Esophagus muscularis mucosa (tissue), 4 donors: ENCODE data around the gene SPESP1. TPM values are rescaled to one million over a fixed set of nuclear protein-coding genes. Genes with fewer than 3 reads are reported as not detected.

Source experiments
- DNase-seq: peaks from one replicate; pipeline ENCODE4 v3.0.0-alpha.2; 2017; ENCODE audit errors: extremely low spot score
- H3K27ac ChIP-seq, 4 donors: fragments of 200-600 bp; sonication (generic); replicated peaks in 1 of 4; 1 replicate in 3 of 4; 2 replicates in 1 of 4; pipeline ENCODE4 v1.5.1; 2016 to 2019; ENCODE audit warnings: mild to moderate bottlenecking in 1 of 4
- H3K27me3 ChIP-seq, 4 donors: fragments of 200-600 bp; sonication (generic); one replicate each; pipeline versions ENCODE4 v1.5.1 to v1.6.0; 2016 to 2019
- H3K36me3 ChIP-seq, 4 donors: fragments of 200-600 bp; sonication (generic); one replicate each; pipeline ENCODE4 v1.5.1; 2016 to 2019
- H3K4me1 ChIP-seq, 4 donors: fragments of 200-600 bp; sonication (generic); one replicate each; pipeline ENCODE4 v1.5.1; 2016 to 2019
- H3K4me3 ChIP-seq, 4 donors: fragments of 200-600 bp; sonication (generic); 1 replicate in 2 of 4; 2 replicates in 2 of 4; pipeline ENCODE4 v1.5.1; 2016 to 2019; ENCODE audit warnings: mild to moderate bottlenecking in 4 of 4, moderate library complexity in 1 of 4
- H3K9me3 ChIP-seq, 4 donors: fragments of 200-600 bp; sonication (generic); 1 replicate in 3 of 4; 2 replicates in 1 of 4; pipeline ENCODE4 v1.5.1; 2016 to 2019
- EP300 ChIP-seq: sonication (generic); formaldehyde crosslinking; IDR thresholded peaks from one replicate; pipeline ENCODE4 v1.6.1; 2017; ENCODE audit warnings: antibody characterized with exemption
- POLR2A ChIP-seq: fragments of 450-650 bp; IDR thresholded peaks from one replicate; pipeline ENCODE4 v1.6.1; 2017; ENCODE audit warnings: antibody characterized with exemption, moderate library complexity, mild to moderate bottlenecking, low read depth
- POLR2AphosphoS5 ChIP-seq, 2 donors: sonication (generic); formaldehyde crosslinking; IDR thresholded peaks; one replicate each; pipeline ENCODE4 v1.6.1; 2017; ENCODE audit warnings: antibody characterized with exemption in 2 of 2
- WGBS: methylation state at CpG from one replicate; pipeline ENCODE4 v1.1.5; 2018; 5-methylcytosine and 5-hydroxymethylcytosine counted together
- intact Hi-C: fragments of 100-400 bp; cut with DNase I; formaldehyde crosslinking; loops from one replicate; pipeline ENCODE4 v1.15.1; 2023
- total RNA-seq, 4 donors: library from RNA; depleted of rRNA; stranded (reverse); fragments of >200 nt; gene quantifications; one replicate each; pipeline versions ENCODE4 v1.1.0 to v1.2.1, GENCODE V29; 2016
- TF ChIP-seq, protein P1 (sequence below), 3 experiments: fragments of 200-600 bp in 2 of 3; fragments of 450-650 bp in 1 of 3; sonication (generic) in 2 of 3; IDR thresholded peaks; one replicate each; pipeline ENCODE4 v1.5.1; 2017 to 2019; ENCODE audit warnings: antibody characterized with exemption in 3 of 3, mild to moderate bottlenecking in 2 of 3, moderate library complexity in 1 of 3

Gene SPESP1
- total RNA-seq, 4 donors from 2014 or later = 3.1 to 5.8 (median 3.9) TPM

DNA sequence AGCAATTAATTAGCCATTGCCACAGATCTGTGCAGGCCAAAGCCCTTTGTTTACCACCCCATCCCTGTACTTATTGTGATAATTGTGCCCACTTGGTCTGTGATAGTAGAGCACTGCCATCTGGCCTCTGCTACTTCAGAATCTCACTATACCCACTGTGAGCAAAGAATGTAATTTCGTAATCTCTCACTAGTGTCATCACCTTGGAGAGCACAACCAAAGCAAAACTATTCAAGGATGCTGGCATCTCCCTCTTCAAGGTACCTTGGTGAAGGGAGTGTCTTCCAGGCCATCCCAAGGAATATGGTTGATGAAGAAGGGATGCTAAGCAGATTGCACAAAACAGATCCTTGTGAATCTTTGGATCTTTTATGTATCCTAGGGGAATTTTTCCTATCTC, 49.5 kb downstream of the SPESP1 start:
- 79% methylated on average over 1 of the region's 1 CpG for WGBS
- Histone ChIP-seq H3K36me3 (no peaks in the 10 kb centered on the region), H3K27ac (no peak overlapping the region), H3K27me3 (no peaks in the 10 kb centered on the region), H3K4me3 (no peak overlapping the region), H3K9me3 (no peaks in the 10 kb centered on the region), H3K4me1 (no peaks in the 10 kb centered on the region)
- DNase-seq = no peak
- intact Hi-C loops = no loop called here
- no peak for TF ChIP-seq EP300
- TF ChIP-seq POLR2A = no peak
- no peak for TF ChIP-seq POLR2AphosphoS5 (IDR thresholded peaks at IDR 0.05)
- TF ChIP-seq, protein P1, sequence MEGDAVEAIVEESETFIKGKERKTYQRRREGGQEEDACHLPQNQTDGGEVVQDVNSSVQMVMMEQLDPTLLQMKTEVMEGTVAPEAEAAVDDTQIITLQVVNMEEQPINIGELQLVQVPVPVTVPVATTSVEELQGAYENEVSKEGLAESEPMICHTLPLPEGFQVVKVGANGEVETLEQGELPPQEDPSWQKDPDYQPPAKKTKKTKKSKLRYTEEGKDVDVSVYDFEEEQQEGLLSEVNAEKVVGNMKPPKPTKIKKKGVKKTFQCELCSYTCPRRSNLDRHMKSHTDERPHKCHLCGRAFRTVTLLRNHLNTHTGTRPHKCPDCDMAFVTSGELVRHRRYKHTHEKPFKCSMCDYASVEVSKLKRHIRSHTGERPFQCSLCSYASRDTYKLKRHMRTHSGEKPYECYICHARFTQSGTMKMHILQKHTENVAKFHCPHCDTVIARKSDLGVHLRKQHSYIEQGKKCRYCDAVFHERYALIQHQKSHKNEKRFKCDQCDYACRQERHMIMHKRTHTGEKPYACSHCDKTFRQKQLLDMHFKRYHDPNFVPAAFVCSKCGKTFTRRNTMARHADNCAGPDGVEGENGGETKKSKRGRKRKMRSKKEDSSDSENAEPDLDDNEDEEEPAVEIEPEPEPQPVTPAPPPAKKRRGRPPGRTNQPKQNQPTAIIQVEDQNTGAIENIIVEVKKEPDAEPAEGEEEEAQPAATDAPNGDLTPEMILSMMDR (IDR thresholded peaks at IDR 0.05) = no peak

DNA sequence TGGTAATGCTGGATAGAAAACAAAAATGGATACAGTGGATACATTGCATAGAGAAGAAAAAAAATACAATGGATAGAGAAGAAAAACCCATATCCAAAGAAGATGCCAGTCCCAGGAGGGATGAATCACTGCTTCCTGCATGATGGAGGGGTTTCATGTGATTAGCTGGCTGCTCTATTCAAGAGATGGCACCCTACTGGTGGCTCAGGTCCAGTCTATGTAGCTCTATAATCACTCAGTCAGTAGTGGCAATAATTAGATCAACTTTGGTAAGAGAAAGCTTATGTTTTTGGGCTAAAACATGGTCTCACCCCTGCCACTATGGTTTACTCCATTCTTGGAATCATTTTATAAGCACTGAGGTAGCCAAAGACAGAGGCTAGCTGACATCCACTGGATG, 50.5 kb downstream of the SPESP1 start:
- Histone ChIP-seq H3K4me1 (no peaks in the 10 kb centered on the region), H3K4me3 (no peak overlapping the region), H3K27ac (no peak overlapping the region), H3K36me3 (no peaks in the 10 kb centered on the region), H3K27me3 (no peaks in the 10 kb centered on the region), H3K9me3 (no peaks in the 10 kb centered on the region)
- no peak for DNase-seq
- TF ChIP-seq POLR2AphosphoS5 (IDR thresholded peaks at IDR 0.05) = no peak
- no peak for TF ChIP-seq EP300
- TF ChIP-seq POLR2A = no peak
- TF ChIP-seq, protein P1 (IDR thresholded peaks at IDR 0.05) = no peak
- intact Hi-C loops = no loop called here

DNA sequence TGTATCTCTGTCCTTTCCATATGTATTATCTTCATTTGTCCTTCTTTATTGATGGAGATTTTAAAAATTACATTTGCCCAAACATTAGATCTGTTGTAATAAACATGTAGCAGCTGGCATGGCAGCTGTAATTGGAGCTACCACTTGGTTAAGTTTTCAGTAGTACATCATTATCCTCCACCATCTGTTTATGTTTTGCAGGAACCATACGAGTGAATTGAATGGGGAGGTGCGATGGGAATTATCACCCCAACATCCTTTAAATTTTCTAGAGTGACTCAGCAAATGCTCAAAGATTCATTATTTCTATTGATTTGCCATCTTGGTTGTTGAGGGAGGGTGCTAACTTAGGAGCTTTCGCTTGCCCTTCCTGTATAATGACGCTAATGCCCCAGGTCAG, 51.6 kb downstream of the SPESP1 start:
- H3K36me3 ChIP-seq = no peaks in the 10 kb centered on the region
- DNase-seq = no peak
- no peak for TF ChIP-seq POLR2AphosphoS5 (IDR thresholded peaks at IDR 0.05)
- TF ChIP-seq, protein P1 (IDR thresholded peaks at IDR 0.05) = no peak
- TF ChIP-seq POLR2A = no peak
- no peak for TF ChIP-seq EP300
- WGBS = 83% methylated on average over 4 of the region's 4 CpGs
- H3K27me3 ChIP-seq = no peaks in the 10 kb centered on the region
- no peak overlapping the region for H3K27ac ChIP-seq
- no peaks in the 10 kb centered on the region for H3K9me3 ChIP-seq
- no peak overlapping the region for H3K4me3 ChIP-seq
- intact Hi-C loops = no loop called here
- H3K4me1 ChIP-seq = no peaks in the 10 kb centered on the region

DNA sequence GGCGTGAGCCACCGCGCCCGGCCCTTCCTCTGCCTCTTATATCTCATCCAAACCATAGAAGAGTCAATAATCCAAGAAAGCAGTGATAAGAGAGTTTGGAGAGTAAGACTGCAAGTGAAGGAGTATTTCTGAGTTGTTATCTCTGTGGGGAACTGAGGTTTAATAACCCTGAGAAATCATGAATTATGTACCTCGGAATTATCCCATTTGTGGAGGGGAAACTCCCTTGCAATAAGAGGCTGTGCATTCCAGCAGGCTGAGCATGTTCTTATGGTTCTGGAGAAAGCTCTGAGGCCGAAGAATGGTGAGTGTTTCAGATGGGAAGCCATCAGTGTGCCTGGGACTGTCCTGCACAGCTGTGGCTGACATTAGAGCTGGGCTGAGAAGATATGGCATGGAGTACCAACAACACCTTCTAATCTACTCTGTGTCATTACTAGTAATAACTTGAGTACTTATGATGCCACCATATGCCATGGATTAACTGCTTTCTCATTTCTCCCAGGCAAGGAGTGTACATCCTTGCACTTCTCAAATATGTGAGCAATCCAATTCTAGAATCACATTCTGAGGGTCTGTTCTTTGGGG, 52.7 kb downstream of the SPESP1 start:
- H3K27ac ChIP-seq = no peak overlapping the region
- no peaks in the 10 kb centered on the region for H3K36me3 ChIP-seq
- no peaks in the 10 kb centered on the region for H3K4me1 ChIP-seq
- WGBS = 94% methylated on average over 6 of the region's 6 CpGs
- no peaks in the 10 kb centered on the region for H3K27me3 ChIP-seq
- TF ChIP-seq EP300 = no peak
- TF ChIP-seq, protein P1 (IDR thresholded peaks at IDR 0.05) = no peak
- no peak for TF ChIP-seq POLR2A
- no peak for TF ChIP-seq POLR2AphosphoS5 (IDR thresholded peaks at IDR 0.05)
- no peak overlapping the region for H3K4me3 ChIP-seq
- DNase-seq = no peak
- no peaks in the 10 kb centered on the region for H3K9me3 ChIP-seq
- intact Hi-C loops = no loop called here

DNA sequence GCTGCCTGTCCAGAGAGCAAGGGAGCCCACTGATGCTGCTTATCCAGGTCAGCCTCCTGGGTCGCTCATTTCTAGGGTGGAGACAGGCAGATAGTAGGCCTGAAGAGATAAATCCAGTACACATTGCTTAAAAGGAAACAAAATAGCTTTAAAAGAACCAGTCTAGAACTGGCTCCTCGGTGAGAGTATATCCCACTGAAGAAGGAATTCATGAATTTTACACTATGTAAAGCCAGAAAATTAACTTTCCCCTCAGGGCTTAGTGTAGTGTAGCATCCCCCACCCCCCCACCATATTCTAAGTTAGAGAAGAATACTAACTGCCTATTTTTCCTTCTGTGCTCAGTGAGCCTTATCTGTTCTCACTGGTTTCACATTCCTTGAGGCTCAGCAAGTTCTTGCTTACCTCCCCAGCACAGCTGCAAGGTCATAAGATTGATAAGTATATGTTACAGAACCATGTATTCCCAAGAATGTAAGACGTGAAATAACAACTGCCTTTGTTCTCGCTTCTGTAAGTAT, 53.7 kb downstream of the SPESP1 start:
- intact Hi-C loops = no loop called here
- no peaks in the 10 kb centered on the region for H3K4me1 ChIP-seq
- no peak for DNase-seq
- WGBS = 62% methylated on average over 4 of the region's 4 CpGs
- no peak overlapping the region for H3K27ac ChIP-seq
- H3K36me3 ChIP-seq = no peaks in the 10 kb centered on the region
- no peak overlapping the region for H3K4me3 ChIP-seq
- TF ChIP-seq POLR2A (no peak), EP300 (no peak), POLR2AphosphoS5 (IDR thresholded peaks at IDR 0.05) (no peak)
- TF ChIP-seq, protein P1 (IDR thresholded peaks at IDR 0.05) = no peak
- no peaks in the 10 kb centered on the region for H3K9me3 ChIP-seq
- H3K27me3 ChIP-seq = no peaks in the 10 kb centered on the region
